HG02759 (cell line): ENCODE measurements around the gene VMP1.

Experiments used
- ATAC-seq: cut with Tn5 transposase; IDR thresholded peaks from one replicate; pipeline ENCODE4 v1.9.1; 2021; ENCODE audit warnings: mild to moderate bottlenecking, moderate library complexity; ENCODE audit not compliant: unreplicated experiment

VMP1 gene

GRCh38 chr17:59707149-59707970, at the start of gene VMP1, which contains the start of gene PTRH2:
TSS of gene VMP1 (plus strand) at chr17:59707654. CDS start at chr17:59731447, 23,793 bp downstream.
TSS of gene PTRH2 (minus strand) at chr17:59707430. CDS start at chr17:59697978, 9,452 bp downstream.
- peak; percentile 96 for ATAC-seq

- no peak for ATAC-seq
Observed at GRCh38 chr17:59666235-59666634, 41.2 kb upstream of the VMP1 start.

GRCh38 chr17:59668816-59669215, 38.6 kb upstream of the VMP1 start:
- no peak for ATAC-seq

- ATAC-seq = no peak
Observed at GRCh38 chr17:59669411-59669810, 38.0 kb upstream of the VMP1 start.

GRCh38 chr17:59669944-59670343, 37.5 kb upstream of the VMP1 start:
- ATAC-seq = no peak

- no peak for ATAC-seq
Observed at GRCh38 chr17:59671386-59671785, 36.1 kb upstream of the VMP1 start.

- ATAC-seq = no peak
Observed at GRCh38 chr17:59675231-59675630, 32.2 kb upstream of the VMP1 start.

- no peak for ATAC-seq
Observed at GRCh38 chr17:59676716-59677115, 30.7 kb upstream of the VMP1 start.

GRCh38 chr17:59678918-59679317, 28.5 kb upstream of the VMP1 start:
- ATAC-seq = no peak

- ATAC-seq = no peak
Observed at GRCh38 chr17:59680314-59680713, 27.1 kb upstream of the VMP1 start.

GRCh38 chr17:59683283-59683682, 24.2 kb upstream of the VMP1 start:
- ATAC-seq = no peak

GRCh38 chr17:59684967-59685366, 22.5 kb upstream of the VMP1 start:
- no peak for ATAC-seq

- ATAC-seq = no peak
Observed at GRCh38 chr17:59688008-59688407, 19.4 kb upstream of the VMP1 start.

- no peak for ATAC-seq
Observed at GRCh38 chr17:59688496-59688895, 19.0 kb upstream of the VMP1 start.

- no peak for ATAC-seq
Observed at GRCh38 chr17:59693582-59693981, 13.9 kb upstream of the VMP1 start.

GRCh38 chr17:59694344-59694743, 13.1 kb upstream of the VMP1 start:
- no peak for ATAC-seq

GRCh38 chr17:59695945-59696681, 11.3 kb upstream of the VMP1 start:
- no peak for ATAC-seq

GRCh38 chr17:59696682-59697277, 10.7 kb upstream of the VMP1 start:
- no peak for ATAC-seq

GRCh38 chr17:59698143-59698542, 9.3 kb upstream of the VMP1 start:
- no peak for ATAC-seq

- no peak for ATAC-seq
Observed at GRCh38 chr17:59699218-59699617, 8.2 kb upstream of the VMP1 start.

GRCh38 chr17:59699786-59700185, 7.7 kb upstream of the VMP1 start:
- no peak for ATAC-seq

GRCh38 chr17:59702304-59702703, 5.2 kb upstream of the VMP1 start:
- ATAC-seq = no peak
